Lower leg skin (tissue), 4 donors: ENCODE data around the gene NTPCR. TPM values are rescaled to one million over a fixed set of nuclear protein-coding genes. Genes with fewer than 3 reads are reported as not detected.

ENCODE experiments used
- DNase-seq, 2 donors: peaks; one replicate each; pipeline ENCODE4 v3.0.0-alpha.2; 2019; ENCODE audit warnings: low spot score in 2 of 2
- H3K4me3 ChIP-seq: fragments of 200-600 bp; sonication (generic); 2 replicates; pipeline ENCODE4 v1.5.1; 2017; ENCODE audit warnings: mild to moderate bottlenecking, low read depth; ENCODE audit not compliant: poor library complexity, severe bottlenecking
- POLR2A ChIP-seq, 2 donors: fragments of 450-650 bp; IDR thresholded peaks; one replicate each; pipeline ENCODE4 v1.6.1; 2016 to 2017; ENCODE audit warnings: antibody characterized with exemption in 2 of 2, mild to moderate bottlenecking in 1 of 2, moderate library complexity in 1 of 2
- WGBS, 2 donors: methylation state at CpG; one replicate each; pipeline ENCODE4 v1.1.5; 2018; 5-methylcytosine and 5-hydroxymethylcytosine counted together
- intact Hi-C: fragments of 100-400 bp; cut with DNase I; formaldehyde crosslinking; loops from one replicate; pipeline ENCODE4 v1.15.0; 2023; ENCODE audit warnings: low total_unique reads
- total RNA-seq, 4 donors: library from RNA; depleted of rRNA; stranded (reverse); fragments of >200 nt; gene quantifications; one replicate each; pipeline ENCODE4 v1.1.0, GENCODE V29; 2016
- TF ChIP-seq, protein P1 (sequence below), 3 donors: fragments of 450-650 bp; IDR thresholded peaks; one replicate each; pipeline ENCODE4 v1.5.1; 2016; ENCODE audit warnings: antibody characterized with exemption in 3 of 3, mild to moderate bottlenecking in 3 of 3, moderate library complexity in 2 of 3

Gene NTPCR
- total RNA-seq, 4 donors from 2014 or later: 17.8 to 28.5 (median 21.8) TPM

DNA sequence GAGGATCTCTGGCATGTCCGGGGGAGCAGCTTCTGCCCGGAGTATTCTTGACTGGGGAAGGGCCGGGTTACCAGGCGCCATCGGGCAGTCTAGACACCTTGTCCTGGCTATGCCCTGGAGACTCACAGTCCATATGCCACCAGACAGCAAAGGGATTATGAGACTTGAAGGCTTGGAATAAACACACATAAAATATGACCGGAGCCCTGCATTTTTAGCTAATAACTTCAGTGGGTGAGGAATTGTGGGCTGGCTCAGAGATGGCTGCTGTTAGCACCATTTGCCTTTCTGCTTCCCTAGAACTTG, 15.5 kb downstream of the NTPCR start:
- no peak overlapping the region for H3K4me3 ChIP-seq
- 80 to 86% methylated on average over 6 of the region's 6 CpGs for WGBS, 2 donors
- intact Hi-C loops: no loop called here
- TF ChIP-seq POLR2A (IDR thresholded peaks at IDR 0.05): no peak
- TF ChIP-seq, protein P1, sequence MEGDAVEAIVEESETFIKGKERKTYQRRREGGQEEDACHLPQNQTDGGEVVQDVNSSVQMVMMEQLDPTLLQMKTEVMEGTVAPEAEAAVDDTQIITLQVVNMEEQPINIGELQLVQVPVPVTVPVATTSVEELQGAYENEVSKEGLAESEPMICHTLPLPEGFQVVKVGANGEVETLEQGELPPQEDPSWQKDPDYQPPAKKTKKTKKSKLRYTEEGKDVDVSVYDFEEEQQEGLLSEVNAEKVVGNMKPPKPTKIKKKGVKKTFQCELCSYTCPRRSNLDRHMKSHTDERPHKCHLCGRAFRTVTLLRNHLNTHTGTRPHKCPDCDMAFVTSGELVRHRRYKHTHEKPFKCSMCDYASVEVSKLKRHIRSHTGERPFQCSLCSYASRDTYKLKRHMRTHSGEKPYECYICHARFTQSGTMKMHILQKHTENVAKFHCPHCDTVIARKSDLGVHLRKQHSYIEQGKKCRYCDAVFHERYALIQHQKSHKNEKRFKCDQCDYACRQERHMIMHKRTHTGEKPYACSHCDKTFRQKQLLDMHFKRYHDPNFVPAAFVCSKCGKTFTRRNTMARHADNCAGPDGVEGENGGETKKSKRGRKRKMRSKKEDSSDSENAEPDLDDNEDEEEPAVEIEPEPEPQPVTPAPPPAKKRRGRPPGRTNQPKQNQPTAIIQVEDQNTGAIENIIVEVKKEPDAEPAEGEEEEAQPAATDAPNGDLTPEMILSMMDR (IDR thresholded peaks at IDR 0.05): no peak
- no peak for DNase-seq

DNA sequence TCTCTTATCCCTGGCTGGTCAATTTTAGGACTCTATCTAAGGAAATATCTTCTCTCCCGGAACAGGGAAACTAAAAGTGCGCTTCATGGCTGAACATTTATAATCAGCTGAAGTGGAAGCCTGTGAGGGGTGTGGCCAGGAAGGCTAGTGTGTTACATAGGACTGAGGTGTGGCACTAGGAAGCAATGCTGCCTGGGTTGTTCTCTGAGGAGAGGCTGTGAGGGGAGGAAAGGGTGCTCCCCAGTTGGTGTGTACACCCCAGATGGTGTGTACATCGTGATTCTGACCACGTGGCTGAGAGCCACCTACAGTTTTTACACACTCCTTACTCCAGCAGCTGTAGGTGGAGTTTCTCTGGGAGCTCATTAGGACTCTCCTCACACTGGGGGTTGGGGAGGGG, 16.3 kb downstream of the NTPCR start:
- no peak overlapping the region for H3K4me3 ChIP-seq
- 59 to 70% methylated on average over 4 of the region's 4 CpGs for WGBS, 2 donors
- intact Hi-C loops: no loop called here
- TF ChIP-seq, protein P1 (IDR thresholded peaks at IDR 0.05): no peak
- no peak for TF ChIP-seq POLR2A (IDR thresholded peaks at IDR 0.05)
- no peak for DNase-seq

DNA sequence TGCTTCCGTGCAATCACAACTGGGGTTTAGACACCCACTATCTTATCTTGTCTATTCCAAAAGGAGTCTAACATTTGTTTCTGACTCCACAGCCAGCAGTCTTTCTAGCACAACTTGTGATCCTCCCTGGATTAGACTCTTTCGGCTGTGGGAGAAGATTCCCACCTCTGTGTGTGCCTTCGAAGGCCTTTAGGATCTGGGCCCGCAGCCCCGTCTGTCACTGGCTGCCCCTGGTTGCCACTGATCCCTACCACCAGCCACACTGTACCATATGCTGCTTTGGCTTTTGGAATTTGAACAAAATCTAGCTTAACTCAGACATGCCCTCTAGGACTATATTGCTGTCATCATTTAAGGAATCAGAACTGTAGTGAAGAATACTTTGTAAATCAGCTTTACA, 18.0 kb downstream of the NTPCR start:
- 94 to 96% methylated on average over 5 of the region's 5 CpGs for WGBS, 2 donors
- no peak for DNase-seq
- intact Hi-C loops: no loop called here
- TF ChIP-seq POLR2A (IDR thresholded peaks at IDR 0.05): no peak
- TF ChIP-seq, protein P1 (IDR thresholded peaks at IDR 0.05): no peak
- no peak overlapping the region for H3K4me3 ChIP-seq

DNA sequence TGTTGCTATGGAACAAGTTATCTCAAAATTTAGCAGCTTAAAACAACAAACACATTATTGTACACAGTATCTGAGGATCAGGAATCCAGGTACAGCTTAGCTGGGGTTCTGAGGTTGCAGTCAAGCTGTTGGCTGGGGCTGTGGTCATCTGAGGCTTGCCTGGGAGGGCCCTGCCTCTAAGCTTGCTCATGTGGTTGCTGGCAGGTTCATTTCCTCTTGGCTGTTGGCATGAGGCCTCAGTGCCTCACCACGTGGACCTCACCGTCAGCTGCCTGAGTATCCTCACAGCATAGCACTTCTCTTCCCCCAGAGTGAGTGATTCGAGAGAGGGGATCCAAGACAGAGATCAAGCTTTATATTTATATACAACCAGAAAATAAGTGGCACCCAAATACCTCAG, 18.6 kb downstream of the NTPCR start:
- 36 to 52% methylated on average over 3 of the region's 3 CpGs for WGBS, 2 donors
- intact Hi-C loops: no loop called here
- H3K4me3 ChIP-seq: no peak overlapping the region
- TF ChIP-seq POLR2A (IDR thresholded peaks at IDR 0.05): no peak
- TF ChIP-seq, protein P1 (IDR thresholded peaks at IDR 0.05): no peak
- no peak for DNase-seq

DNA sequence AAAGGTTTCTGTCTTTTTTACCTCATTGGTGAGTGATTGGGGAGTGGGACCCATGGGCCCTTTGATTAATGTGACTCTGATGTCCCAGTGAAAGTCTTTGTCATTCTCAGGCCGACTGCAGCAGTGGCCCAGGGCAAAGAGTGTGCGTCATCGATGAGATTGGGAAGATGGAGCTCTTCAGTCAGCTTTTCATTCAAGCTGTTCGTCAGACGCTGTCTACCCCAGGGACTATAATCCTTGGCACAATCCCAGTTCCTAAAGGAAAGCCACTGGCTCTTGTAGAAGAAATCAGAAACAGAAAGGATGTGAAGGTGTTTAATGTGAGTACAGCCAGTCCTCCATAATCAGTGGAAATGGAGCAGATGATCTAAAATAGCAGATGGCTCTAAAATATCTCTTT, 19.4 kb downstream of the NTPCR start:
- intact Hi-C loops: no loop called here
- no peak for TF ChIP-seq POLR2A (IDR thresholded peaks at IDR 0.05)
- TF ChIP-seq, protein P1 (IDR thresholded peaks at IDR 0.05): no peak
- WGBS, 2 donors: 82 to 86% methylated on average over 5 of the region's 5 CpGs
- no peak for DNase-seq
- no peak overlapping the region for H3K4me3 ChIP-seq

DNA sequence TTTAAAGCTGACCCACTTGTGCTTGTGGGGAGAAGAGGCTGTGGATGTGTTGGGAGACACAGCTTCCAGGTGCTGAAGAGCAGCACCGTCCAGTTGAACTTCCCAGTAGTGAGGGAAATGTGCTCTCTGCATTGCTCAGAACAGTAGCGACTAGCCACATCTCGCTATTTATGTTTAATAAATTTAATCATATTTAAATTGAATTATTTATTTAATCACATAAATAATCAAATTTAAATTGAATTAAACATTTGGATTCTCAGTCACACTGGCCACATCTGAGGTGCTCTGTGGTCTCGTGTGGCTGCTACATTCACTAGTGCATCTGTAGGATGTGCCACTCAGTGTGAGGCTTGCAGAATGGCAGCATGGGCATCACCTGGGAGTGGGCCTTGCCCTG, 20.1 kb downstream of the NTPCR start:
- H3K4me3 ChIP-seq: no peak overlapping the region
- DNase-seq: no peak
- 91 to 97% methylated on average over 4 of the region's 4 CpGs for WGBS, 2 donors
- intact Hi-C loops: no loop called here
- no peak for TF ChIP-seq POLR2A (IDR thresholded peaks at IDR 0.05)
- TF ChIP-seq, protein P1 (IDR thresholded peaks at IDR 0.05): no peak
